ENCODE data around the gene EFEMP1.

The EFEMP1 gene

GRCh38 chr2:55898386-55899040 lies 25.1 kb downstream of the EFEMP1 start:
- DNase-seq (ENCODE audit: low read depth, low spot score), result no peak

- DNase-seq (ENCODE audit: low read depth, low spot score), result no peak
These were observed 26.9 kb downstream of the EFEMP1 start for GRCh38 chr2:55896633-55897032.

GRCh38 chr2:55894720-55895119 lies 28.9 kb downstream of the EFEMP1 start:
- DNase-seq (ENCODE audit: low read depth, low spot score), result no peak

- no peak for DNase-seq (ENCODE audit: low read depth, low spot score)
These were observed 31.9 kb downstream of the EFEMP1 start for GRCh38 chr2:55891671-55892094.

- DNase-seq (ENCODE audit: low read depth, low spot score), result no peak
These were observed 34.6 kb downstream of the EFEMP1 start for GRCh38 chr2:55888936-55889335.

- no peak for DNase-seq (ENCODE audit: low read depth, low spot score)
These were observed 35.5 kb downstream of the EFEMP1 start for GRCh38 chr2:55887901-55888624.

GRCh38 chr2:55887351-55887750 lies 36.2 kb downstream of the EFEMP1 start:
- no peak for DNase-seq (ENCODE audit: low read depth, low spot score)

- DNase-seq (ENCODE audit: low read depth, low spot score), result no peak
These were observed 37.7 kb downstream of the EFEMP1 start for GRCh38 chr2:55885944-55886281.

GRCh38 chr2:55885127-55885943 lies 38.2 kb downstream of the EFEMP1 start:
- peak; percentile 71 for DNase-seq (ENCODE audit: low read depth, low spot score)

- DNase-seq (ENCODE audit: low read depth, low spot score), result no peak
These were observed 39.8 kb downstream of the EFEMP1 start for GRCh38 chr2:55883829-55884228.

- no peak for DNase-seq (ENCODE audit: low read depth, low spot score)
These were observed 40.2 kb downstream of the EFEMP1 start for GRCh38 chr2:55883357-55883756.

- no peak for DNase-seq (ENCODE audit: low read depth, low spot score)
These were observed 40.6 kb downstream of the EFEMP1 start for GRCh38 chr2:55882954-55883353.

GRCh38 chr2:55880416-55881143 lies 43.0 kb downstream of the EFEMP1 start:
- no peak for DNase-seq (ENCODE audit: low read depth, low spot score)

GRCh38 chr2:55879976-55880375 lies 43.6 kb downstream of the EFEMP1 start:
- no peak for DNase-seq (ENCODE audit: low read depth, low spot score)

- no peak for DNase-seq (ENCODE audit: low read depth, low spot score)
These were observed 46.5 kb downstream of the EFEMP1 start for GRCh38 chr2:55877087-55877436.

GRCh38 chr2:55876429-55877086 lies 47.0 kb downstream of the EFEMP1 start:
- no peak for DNase-seq (ENCODE audit: low read depth, low spot score)

- DNase-seq (ENCODE audit: low read depth, low spot score), result no peak
These were observed 48.0 kb downstream of the EFEMP1 start for GRCh38 chr2:55875434-55876135.

GRCh38 chr2:55874338-55874737 lies 49.2 kb downstream of the EFEMP1 start:
- DNase-seq (ENCODE audit: low read depth, low spot score), result no peak

GRCh38 chr2:55871637-55872036 lies 51.9 kb downstream of the EFEMP1 start:
- no peak for DNase-seq (ENCODE audit: low read depth, low spot score)

GRCh38 chr2:55869637-55870325 lies 53.8 kb downstream of the EFEMP1 start:
- no peak for DNase-seq (ENCODE audit: low read depth, low spot score)
